HFFc6 (cell line): ENCODE data around the gene TLCD3B. TPM values are rescaled to one million over a fixed set of nuclear protein-coding genes. Genes with fewer than 3 reads are reported as not detected.

Source experiments
- DNase-seq: peaks from one replicate; pipeline ENCODE4 v3.0.0-alpha.2; 2018
- H3K27ac Mint-ChIP-seq: 2 replicates; pipeline ENCODE4 v1.8.0; 2020; ENCODE audit warnings: mild to moderate bottlenecking, mixed read lengths
- H3K27me3 Mint-ChIP-seq: 2 replicates; pipeline ENCODE4 v1.8.0; 2021; ENCODE audit warnings: mild to moderate bottlenecking, moderate library complexity, mixed read lengths; ENCODE audit not compliant: insufficient read depth
- H3K36me3 Mint-ChIP-seq: 2 replicates; pipeline ENCODE4 v1.8.0; 2021; ENCODE audit warnings: low read depth, mixed read lengths
- H3K4me1 Mint-ChIP-seq: 2 replicates; pipeline ENCODE4 v1.8.0; 2020; ENCODE audit warnings: low read depth, mixed read lengths
- H3K4me3 Mint-ChIP-seq: 2 replicates; pipeline ENCODE4 v1.8.0; 2020; ENCODE audit warnings: mild to moderate bottlenecking, moderate library complexity, mixed read lengths
- H3K9me3 Mint-ChIP-seq: 2 replicates; pipeline ENCODE4 v1.8.0; 2020; ENCODE audit warnings: mild to moderate bottlenecking, mixed read lengths
- long read RNA-seq: library from polyadenylated mRNA; unstranded; transcript quantifications from one replicate; pipeline ENCODE4 v2.0.0, GENCODE V29; 2019
- total RNA-seq, 6 experiments: library from RNA; stranded (reverse); fragmentation: NEBNext Ultra II Directional; extraction: Animal tissue kit (Norgen Biotek cat#: 25700); gene quantifications; 2 replicates in 1 of 6; 3 replicates in 5 of 6; pipeline ENCODE4 v1.2.3, GENCODE V29; 2021
- TF ChIP-seq, protein P1 (sequence below): fragments of 200-600 bp; sonication (generic); IDR thresholded peaks from 2 replicates; pipeline ENCODE4 v1.5.0; 2021; ENCODE audit warnings: antibody characterized with exemption, mild to moderate bottlenecking

Gene TLCD3B, protein sequence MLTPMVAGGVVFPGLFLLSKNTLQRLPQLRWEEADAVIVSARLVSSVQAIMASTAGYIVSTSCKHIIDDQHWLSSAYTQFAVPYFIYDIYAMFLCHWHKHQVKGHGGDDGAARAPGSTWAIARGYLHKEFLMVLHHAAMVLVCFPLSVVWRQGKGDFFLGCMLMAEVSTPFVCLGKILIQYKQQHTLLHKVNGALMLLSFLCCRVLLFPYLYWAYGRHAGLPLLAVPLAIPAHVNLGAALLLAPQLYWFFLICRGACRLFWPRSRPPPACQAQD
- under 1 TPM in 4 of 6 experiments, not detected in 2; 0.28 to 0.39 (median 0.33) TPM for total RNA-seq
- long read RNA-seq: 0 reads

DNA sequence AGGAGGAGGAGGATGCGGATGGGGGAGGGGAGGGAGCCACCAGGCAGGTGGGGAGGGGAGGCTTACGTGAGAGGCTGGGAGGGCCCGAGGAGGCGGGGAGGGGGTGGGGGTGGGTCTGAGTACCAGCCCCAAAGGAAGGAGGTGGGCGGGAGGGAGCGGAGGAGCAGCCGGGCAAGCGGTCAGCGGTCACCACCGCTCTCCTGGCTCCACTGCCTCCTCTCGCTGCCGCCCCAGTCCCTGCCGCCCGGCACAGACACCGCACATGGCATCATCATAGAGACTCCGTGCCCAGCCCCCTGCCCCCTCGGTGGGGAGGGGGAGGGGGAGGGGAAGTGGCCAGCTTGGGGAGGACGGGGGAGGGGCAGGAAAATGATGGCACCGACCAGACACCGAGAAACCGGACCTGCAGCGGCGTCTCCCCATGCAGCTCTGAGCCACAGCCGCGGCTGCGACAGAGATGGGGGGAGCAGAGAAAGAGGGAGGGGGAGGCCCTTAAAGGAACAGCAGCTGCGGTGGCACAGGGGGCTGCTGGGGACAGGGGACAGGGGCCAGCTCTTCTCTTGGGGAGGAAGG lies at the start of gene TLCD3B:
Gene TLCD3B, minus strand, starts transcription at position 431 of the 573 bp plus-strand sequence. CDS start 744 bp downstream, outside the sequence.
- Mint-ChIP-seq H3K36me3 (no peaks in the 10 kb centered on the region), H3K4me3 (peak within 1 kb of the TSS; percentile 30; the same call in 1 of the 2 replicates), H3K27me3 (peaks cover 54% of the 10 kb centered on the region), H3K4me1 (peaks cover 6% of the 10 kb centered on the region; the same call in 1 of the 2 replicates), H3K9me3 (no peaks in the 10 kb centered on the region), H3K27ac (no peak within 1 kb of the TSS)
- TF ChIP-seq, protein P1, sequence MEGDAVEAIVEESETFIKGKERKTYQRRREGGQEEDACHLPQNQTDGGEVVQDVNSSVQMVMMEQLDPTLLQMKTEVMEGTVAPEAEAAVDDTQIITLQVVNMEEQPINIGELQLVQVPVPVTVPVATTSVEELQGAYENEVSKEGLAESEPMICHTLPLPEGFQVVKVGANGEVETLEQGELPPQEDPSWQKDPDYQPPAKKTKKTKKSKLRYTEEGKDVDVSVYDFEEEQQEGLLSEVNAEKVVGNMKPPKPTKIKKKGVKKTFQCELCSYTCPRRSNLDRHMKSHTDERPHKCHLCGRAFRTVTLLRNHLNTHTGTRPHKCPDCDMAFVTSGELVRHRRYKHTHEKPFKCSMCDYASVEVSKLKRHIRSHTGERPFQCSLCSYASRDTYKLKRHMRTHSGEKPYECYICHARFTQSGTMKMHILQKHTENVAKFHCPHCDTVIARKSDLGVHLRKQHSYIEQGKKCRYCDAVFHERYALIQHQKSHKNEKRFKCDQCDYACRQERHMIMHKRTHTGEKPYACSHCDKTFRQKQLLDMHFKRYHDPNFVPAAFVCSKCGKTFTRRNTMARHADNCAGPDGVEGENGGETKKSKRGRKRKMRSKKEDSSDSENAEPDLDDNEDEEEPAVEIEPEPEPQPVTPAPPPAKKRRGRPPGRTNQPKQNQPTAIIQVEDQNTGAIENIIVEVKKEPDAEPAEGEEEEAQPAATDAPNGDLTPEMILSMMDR: no peak
- no peak for DNase-seq

DNA sequence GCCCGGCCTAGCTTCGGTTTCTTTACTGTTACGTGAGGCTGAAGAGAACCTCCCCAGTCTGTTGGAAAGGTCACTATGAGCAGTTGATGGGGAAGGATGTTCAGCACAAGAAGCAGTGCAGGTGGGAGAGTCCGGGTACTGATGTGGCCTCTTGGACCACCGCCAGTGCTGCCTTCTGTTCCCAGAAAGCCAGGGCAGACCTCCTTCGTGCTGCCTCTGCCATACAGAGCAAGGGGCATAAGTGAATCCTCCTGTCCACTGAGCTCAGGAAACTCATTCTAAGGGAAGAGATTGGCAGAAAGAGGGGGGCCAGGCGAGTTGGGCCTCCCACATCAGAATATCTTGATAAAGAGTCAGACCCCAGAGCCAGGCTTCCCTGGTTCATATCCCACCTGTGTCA lies 48.4 kb upstream of the TLCD3B start:
- H3K4me1 Mint-ChIP-seq: peaks cover 27% of the 10 kb centered on the region
- no peak for DNase-seq
- H3K4me3 Mint-ChIP-seq: no peak overlapping the region
- H3K9me3 Mint-ChIP-seq: no peaks in the 10 kb centered on the region
- no peak overlapping the region for H3K27ac Mint-ChIP-seq
- H3K27me3 Mint-ChIP-seq: peaks cover 5% of the 10 kb centered on the region
- peaks cover 40% of the 10 kb centered on the region for H3K36me3 Mint-ChIP-seq
- TF ChIP-seq, protein P1: no peak

DNA sequence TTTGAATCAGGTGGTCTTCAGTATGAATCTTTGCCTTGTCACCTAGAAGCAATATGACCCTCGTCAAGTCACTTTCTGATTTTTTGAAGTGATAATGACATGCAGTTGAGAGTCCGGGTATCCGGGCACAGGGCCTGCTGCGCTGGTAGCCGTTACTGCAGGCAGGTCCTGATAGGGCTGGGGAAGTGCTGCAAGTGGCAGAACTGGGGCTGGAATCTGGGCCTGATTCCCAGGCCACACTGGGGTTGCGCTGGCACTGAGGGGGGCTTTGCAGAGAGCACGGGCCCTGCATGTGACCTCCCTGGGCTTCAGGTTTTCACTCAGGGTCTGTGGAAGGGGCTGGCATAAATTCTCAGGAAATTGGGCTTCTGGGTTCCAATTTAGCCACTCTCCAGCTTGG lies 47.7 kb upstream of the TLCD3B start:
- H3K4me1 Mint-ChIP-seq: peaks cover 27% of the 10 kb centered on the region
- H3K27ac Mint-ChIP-seq: peak overlapping the region; percentile 52; the same call in 1 of the 2 replicates
- H3K4me3 Mint-ChIP-seq: no peak overlapping the region
- H3K9me3 Mint-ChIP-seq: no peaks in the 10 kb centered on the region
- H3K36me3 Mint-ChIP-seq: peaks cover 42% of the 10 kb centered on the region
- H3K27me3 Mint-ChIP-seq: peaks cover 8% of the 10 kb centered on the region
- no peak for DNase-seq
- TF ChIP-seq, protein P1: no peak

DNA sequence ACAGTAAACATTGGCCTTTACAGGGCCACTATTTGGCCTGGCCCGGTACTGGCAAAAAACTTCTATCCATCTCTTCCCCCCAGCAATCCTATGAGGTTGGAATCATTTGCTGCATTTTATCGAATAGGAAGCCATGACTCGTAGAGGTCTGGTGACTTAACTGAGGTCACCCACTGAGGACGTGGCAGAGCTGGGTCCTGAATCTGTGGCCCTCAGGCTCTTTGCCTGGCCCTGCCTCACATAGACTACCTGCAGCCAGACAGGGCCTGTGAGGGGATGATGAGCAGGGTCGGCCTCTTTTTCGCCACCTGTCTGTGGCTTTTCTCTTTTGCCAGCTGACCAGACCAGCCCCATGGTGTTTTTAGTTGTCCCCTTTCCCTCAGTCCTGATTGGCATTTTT lies 46.6 kb upstream of the TLCD3B start:
- peak; percentile 33 for DNase-seq
- H3K9me3 Mint-ChIP-seq: no peaks in the 10 kb centered on the region
- peaks cover 38% of the 10 kb centered on the region for H3K36me3 Mint-ChIP-seq
- peak overlapping the region; percentile 98 for H3K4me3 Mint-ChIP-seq
- TF ChIP-seq, protein P1: no peak
- H3K27ac Mint-ChIP-seq: peak overlapping the region; percentile 83
- peaks cover 27% of the 10 kb centered on the region for H3K4me1 Mint-ChIP-seq
- H3K27me3 Mint-ChIP-seq: peaks cover 10% of the 10 kb centered on the region

DNA sequence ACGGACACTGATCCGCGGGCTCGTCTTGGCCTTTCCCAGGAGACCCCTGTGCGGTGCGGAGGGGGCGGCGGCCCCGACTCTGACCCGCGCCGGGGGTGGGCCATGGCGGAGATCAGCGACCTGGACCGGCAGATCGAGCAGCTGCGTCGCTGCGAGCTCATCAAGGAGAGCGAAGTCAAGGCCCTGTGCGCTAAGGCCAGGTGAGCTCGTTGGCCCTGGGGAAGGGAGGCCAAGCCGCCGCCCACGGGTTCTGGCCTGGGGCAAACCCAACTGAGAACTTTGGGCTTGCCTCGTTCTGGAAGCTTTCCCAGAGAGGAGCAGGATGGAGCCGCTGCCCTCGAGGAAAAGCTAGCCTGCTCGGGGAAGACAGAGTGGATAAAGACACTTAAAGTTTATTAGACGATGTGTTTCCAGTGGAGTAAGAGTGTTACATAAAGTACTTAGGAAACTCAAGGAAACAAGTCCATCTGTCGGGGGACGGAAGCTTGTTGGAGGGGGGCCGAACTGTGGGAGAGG lies 45.3 kb upstream of the TLCD3B start:
- no peak for DNase-seq
- peaks cover 10% of the 10 kb centered on the region for H3K27me3 Mint-ChIP-seq
- no peaks in the 10 kb centered on the region; the same call in 1 of the 2 replicates for H3K9me3 Mint-ChIP-seq
- H3K4me1 Mint-ChIP-seq: peaks cover 27% of the 10 kb centered on the region
- peaks cover 40% of the 10 kb centered on the region for H3K36me3 Mint-ChIP-seq
- TF ChIP-seq, protein P1: no peak
- H3K4me3 Mint-ChIP-seq: peak overlapping the region; percentile 98
- H3K27ac Mint-ChIP-seq: peak overlapping the region; percentile 83
